Ishikawa (cell line): ENCODE results near the gene TBC1D19.

Experiments used
- CEBPB ChIP-seq: IDR thresholded peaks from 2 replicates; pipeline ENCODE4 v1.6.1; 2012
- CREB1 ChIP-seq: IDR thresholded peaks from 2 replicates; pipeline ENCODE4 v1.6.1; 2012; ENCODE audit warnings: low read depth
- EGR1 ChIP-seq: IDR thresholded peaks from 2 replicates; pipeline ENCODE4 v1.6.1; 2012
- EP300 ChIP-seq: IDR thresholded peaks from 2 replicates; pipeline ENCODE4 v1.6.1; 2012; ENCODE audit warnings: borderline replicate concordance
- FOXM1 ChIP-seq: IDR thresholded peaks from 2 replicates; pipeline ENCODE4 v1.6.1; 2012; ENCODE audit warnings: low read depth, borderline replicate concordance
- NFIC ChIP-seq: IDR thresholded peaks from 2 replicates; pipeline ENCODE4 v1.6.1; 2012
- RAD21 ChIP-seq: IDR thresholded peaks from 2 replicates; pipeline ENCODE4 v1.6.1; 2012; ENCODE audit warnings: low read depth
- TAF1 ChIP-seq: IDR thresholded peaks from 2 replicates; pipeline ENCODE4 v1.6.1; 2012; ENCODE audit warnings: low read depth, mild to moderate bottlenecking
- TCF12 ChIP-seq: IDR thresholded peaks from 2 replicates; pipeline ENCODE4 v1.6.1; 2012; ENCODE audit warnings: low read depth
- TEAD4 ChIP-seq: IDR thresholded peaks from 2 replicates; pipeline ENCODE4 v1.6.1; 2012
- YY1 ChIP-seq: IDR thresholded peaks from 2 replicates; pipeline ENCODE4 v1.6.1; 2012; ENCODE audit warnings: low read depth
- ZBTB7A ChIP-seq: IDR thresholded peaks from 2 replicates; pipeline ENCODE4 v1.6.1; 2012; ENCODE audit warnings: low read depth
- TF ChIP-seq, protein P1 (sequence below): IDR thresholded peaks from 2 replicates; pipeline ENCODE4 v1.6.1; 2012
- TF ChIP-seq, protein P2 (sequence below): IDR thresholded peaks from 2 replicates; pipeline ENCODE4 v1.6.1; 2012; ENCODE audit warnings: low read depth, mild to moderate bottlenecking
- TF ChIP-seq, protein P3 (sequence below): IDR thresholded peaks from 2 replicates; pipeline ENCODE4 v1.6.1; 2012

The TBC1D19 gene

DNA sequence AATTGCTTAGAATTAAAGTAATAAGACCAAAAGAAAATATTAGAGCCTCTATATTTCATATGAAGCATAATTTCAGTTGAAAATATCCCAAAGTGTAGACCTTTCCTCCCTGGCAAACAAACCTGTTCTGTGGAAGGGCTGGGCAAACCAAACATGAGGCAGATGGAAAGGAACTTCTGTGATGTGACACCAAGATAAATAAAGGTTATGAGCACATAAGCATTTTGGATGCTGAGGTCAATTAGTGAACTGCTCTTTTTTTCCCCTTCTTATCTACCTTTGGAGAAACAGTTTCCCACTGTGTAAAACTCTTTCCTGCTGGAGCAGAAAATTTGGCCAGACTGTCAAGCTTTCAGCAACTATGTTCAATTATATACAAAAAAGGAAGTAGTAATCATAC is 167.1 kb downstream of the TBC1D19 start:
- TF ChIP-seq, protein P1, sequence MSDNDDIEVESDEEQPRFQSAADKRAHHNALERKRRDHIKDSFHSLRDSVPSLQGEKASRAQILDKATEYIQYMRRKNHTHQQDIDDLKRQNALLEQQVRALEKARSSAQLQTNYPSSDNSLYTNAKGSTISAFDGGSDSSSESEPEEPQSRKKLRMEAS: no peak
- TF ChIP-seq TAF1: no peak
- TF ChIP-seq RAD21: no peak
- TF ChIP-seq, protein P2, sequence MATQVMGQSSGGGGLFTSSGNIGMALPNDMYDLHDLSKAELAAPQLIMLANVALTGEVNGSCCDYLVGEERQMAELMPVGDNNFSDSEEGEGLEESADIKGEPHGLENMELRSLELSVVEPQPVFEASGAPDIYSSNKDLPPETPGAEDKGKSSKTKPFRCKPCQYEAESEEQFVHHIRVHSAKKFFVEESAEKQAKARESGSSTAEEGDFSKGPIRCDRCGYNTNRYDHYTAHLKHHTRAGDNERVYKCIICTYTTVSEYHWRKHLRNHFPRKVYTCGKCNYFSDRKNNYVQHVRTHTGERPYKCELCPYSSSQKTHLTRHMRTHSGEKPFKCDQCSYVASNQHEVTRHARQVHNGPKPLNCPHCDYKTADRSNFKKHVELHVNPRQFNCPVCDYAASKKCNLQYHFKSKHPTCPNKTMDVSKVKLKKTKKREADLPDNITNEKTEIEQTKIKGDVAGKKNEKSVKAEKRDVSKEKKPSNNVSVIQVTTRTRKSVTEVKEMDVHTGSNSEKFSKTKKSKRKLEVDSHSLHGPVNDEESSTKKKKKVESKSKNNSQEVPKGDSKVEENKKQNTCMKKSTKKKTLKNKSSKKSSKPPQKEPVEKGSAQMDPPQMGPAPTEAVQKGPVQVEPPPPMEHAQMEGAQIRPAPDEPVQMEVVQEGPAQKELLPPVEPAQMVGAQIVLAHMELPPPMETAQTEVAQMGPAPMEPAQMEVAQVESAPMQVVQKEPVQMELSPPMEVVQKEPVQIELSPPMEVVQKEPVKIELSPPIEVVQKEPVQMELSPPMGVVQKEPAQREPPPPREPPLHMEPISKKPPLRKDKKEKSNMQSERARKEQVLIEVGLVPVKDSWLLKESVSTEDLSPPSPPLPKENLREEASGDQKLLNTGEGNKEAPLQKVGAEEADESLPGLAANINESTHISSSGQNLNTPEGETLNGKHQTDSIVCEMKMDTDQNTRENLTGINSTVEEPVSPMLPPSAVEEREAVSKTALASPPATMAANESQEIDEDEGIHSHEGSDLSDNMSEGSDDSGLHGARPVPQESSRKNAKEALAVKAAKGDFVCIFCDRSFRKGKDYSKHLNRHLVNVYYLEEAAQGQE: no peak
- TF ChIP-seq FOXM1: no peak
- TF ChIP-seq CREB1: no peak
- TF ChIP-seq EGR1: no peak
- TF ChIP-seq TCF12: no peak
- no peak for TF ChIP-seq TEAD4
- TF ChIP-seq NFIC: no peak
- TF ChIP-seq EP300: no peak
- no peak for TF ChIP-seq ZBTB7A
- TF ChIP-seq YY1: no peak
- TF ChIP-seq, protein P3, sequence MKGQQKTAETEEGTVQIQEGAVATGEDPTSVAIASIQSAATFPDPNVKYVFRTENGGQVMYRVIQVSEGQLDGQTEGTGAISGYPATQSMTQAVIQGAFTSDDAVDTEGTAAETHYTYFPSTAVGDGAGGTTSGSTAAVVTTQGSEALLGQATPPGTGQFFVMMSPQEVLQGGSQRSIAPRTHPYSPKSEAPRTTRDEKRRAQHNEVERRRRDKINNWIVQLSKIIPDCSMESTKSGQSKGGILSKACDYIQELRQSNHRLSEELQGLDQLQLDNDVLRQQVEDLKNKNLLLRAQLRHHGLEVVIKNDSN: no peak
- TF ChIP-seq CEBPB: no peak

DNA sequence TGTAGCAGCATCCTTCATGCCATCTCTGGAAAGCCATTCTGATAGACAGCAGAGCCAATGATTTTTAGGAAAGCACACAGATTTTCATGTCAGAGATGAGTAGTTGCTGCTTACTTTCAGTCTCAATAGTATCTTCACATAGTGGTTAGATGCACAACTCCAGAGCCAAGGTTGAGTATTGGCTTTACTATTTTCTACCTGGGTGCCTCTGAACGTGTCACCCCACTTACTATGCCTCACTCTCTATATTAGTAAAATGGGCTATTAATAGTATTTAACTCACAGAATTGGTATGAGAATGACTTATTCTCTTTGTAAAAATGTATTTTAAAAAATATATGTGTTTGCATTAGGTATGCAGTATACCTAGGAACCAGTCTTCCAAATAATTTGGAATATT is 168.0 kb downstream of the TBC1D19 start:
- TF ChIP-seq CREB1: no peak
- no peak for TF ChIP-seq EP300
- no peak for TF ChIP-seq TEAD4
- TF ChIP-seq NFIC: no peak
- no peak for TF ChIP-seq CEBPB
- no peak for TF ChIP-seq FOXM1
- TF ChIP-seq TAF1: no peak
- no peak for TF ChIP-seq EGR1
- no peak for TF ChIP-seq RAD21
- TF ChIP-seq YY1: no peak
- TF ChIP-seq ZBTB7A: no peak
- TF ChIP-seq, protein P2: no peak
- no peak for TF ChIP-seq TCF12

DNA sequence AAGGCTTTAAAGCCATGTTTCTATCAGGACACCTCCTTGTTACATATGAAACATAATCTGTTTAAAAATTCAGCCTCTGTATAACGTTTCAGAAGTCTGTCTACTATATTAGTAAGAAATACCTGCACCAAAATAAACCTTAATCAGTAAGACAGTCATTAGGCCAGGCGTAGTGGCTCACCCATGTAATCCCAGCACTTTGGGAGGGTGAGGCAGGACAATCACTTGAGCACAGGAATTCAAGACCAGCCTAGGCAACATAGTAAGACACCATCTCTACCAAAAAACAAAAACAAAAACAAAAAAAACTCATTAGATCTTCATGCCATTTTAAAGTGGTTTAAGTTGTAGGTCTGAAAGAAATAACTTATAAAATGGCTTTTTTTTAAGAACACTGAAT is 169.3 kb downstream of the TBC1D19 start:
- TF ChIP-seq, protein P3: no peak
- no peak for TF ChIP-seq FOXM1
- no peak for TF ChIP-seq RAD21
- TF ChIP-seq TCF12: no peak
- TF ChIP-seq, protein P2: no peak
- TF ChIP-seq EP300: no peak
- TF ChIP-seq CEBPB: no peak
- TF ChIP-seq CREB1: no peak
- no peak for TF ChIP-seq NFIC
- TF ChIP-seq ZBTB7A: no peak
- TF ChIP-seq TAF1: no peak
- no peak for TF ChIP-seq TEAD4
- TF ChIP-seq, protein P1: no peak
- TF ChIP-seq EGR1: no peak

DNA sequence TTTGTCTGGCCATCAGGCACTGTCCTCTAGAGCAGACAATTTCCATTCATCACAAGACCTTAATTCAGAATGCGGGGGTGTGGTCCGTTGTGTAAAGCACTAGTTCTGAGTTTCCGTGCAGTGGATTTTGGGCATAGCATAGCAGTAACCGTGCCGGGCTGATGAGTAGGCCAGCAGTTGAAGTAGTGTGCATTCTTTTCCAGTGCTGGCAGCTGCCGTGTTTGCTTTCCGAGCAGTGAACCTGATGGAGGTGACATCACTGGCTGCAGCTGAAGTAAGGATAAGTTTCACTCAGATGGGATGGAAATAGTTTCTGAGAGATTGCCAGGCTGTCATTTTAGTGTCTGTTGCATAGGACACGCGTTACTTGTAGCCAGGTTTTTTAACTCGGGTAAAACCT is 169.7 kb downstream of the TBC1D19 start:
- TF ChIP-seq TAF1 (no peak), CEBPB (no peak), NFIC (no peak), FOXM1 (no peak), CREB1 (no peak), TCF12 (no peak), EP300 (no peak)
